GM23338 (cell line): Measurements from ENCODE around the gene TSTD2.

Experiments
- CREB1 ChIP-seq: fragments of 250-450 bp; sonication (Bioruptor Pico); IDR thresholded peaks from 2 replicates; pipeline ENCODE4 v1.5.0; 2020; ENCODE audit warnings: low read depth, mild to moderate bottlenecking, moderate library complexity
- ETS1 ChIP-seq: IDR thresholded peaks from 2 replicates; pipeline ENCODE4 v1.6.1; 2016; ENCODE audit warnings: antibody characterized with exemption
- EZH2 ChIP-seq: fragments of 200-600 bp; sonication (generic); IDR thresholded peaks from one replicate; pipeline ENCODE4 v1.8.0; 2017; ENCODE audit warnings: antibody characterized with exemption, mild to moderate bottlenecking, low read depth; ENCODE audit not compliant: unreplicated experiment
- EZH2phosphoT487 ChIP-seq: fragments of 200-600 bp; sonication (generic); IDR thresholded peaks from one replicate; pipeline ENCODE4 v1.8.1; 2018; ENCODE audit warnings: antibody characterized with exemption; ENCODE audit not compliant: unreplicated experiment
- JUNB ChIP-seq: IDR thresholded peaks from one replicate; pipeline ENCODE4 v1.6.1; 2016; ENCODE audit warnings: antibody characterized with exemption; ENCODE audit not compliant: unreplicated experiment
- NANOG ChIP-seq: IDR thresholded peaks from 2 replicates; pipeline ENCODE4 v1.6.1; 2016; ENCODE audit warnings: antibody characterized with exemption, borderline replicate concordance
- POLR2AphosphoS5 ChIP-seq: IDR thresholded peaks from 2 replicates; pipeline ENCODE4 v1.6.1; 2016; ENCODE audit warnings: antibody characterized with exemption, low read depth
- STAT1 ChIP-seq: IDR thresholded peaks from one replicate; pipeline ENCODE4 v1.6.1; 2016; ENCODE audit warnings: antibody characterized with exemption; ENCODE audit not compliant: unreplicated experiment
- ZNF114 ChIP-seq: fragments of 250-450 bp; sonication (Bioruptor Pico); IDR thresholded peaks from 2 replicates; pipeline ENCODE4 v1.5.0; 2020; ENCODE audit warnings: mild to moderate bottlenecking, moderate library complexity
- ZNF331 ChIP-seq: fragments of 250-450 bp; sonication (Bioruptor Pico); IDR thresholded peaks from 2 replicates; pipeline ENCODE4 v1.5.0; 2020; ENCODE audit warnings: low read depth, mild to moderate bottlenecking, moderate library complexity
- ZNF462 ChIP-seq: fragments of 250-450 bp; sonication (Bioruptor Pico); IDR thresholded peaks from 2 replicates; pipeline ENCODE4 v1.5.0; 2020; ENCODE audit warnings: mild to moderate bottlenecking, moderate library complexity
- TF ChIP-seq, protein P1 (sequence below), 2 experiments: fragments of 200-600 bp in 1 of 2; sonication (generic) in 1 of 2; conservative IDR thresholded peaks; 2 replicates each; pipeline versions ENCODE4 v1.5.1 to v1.6.1; 2016 to 2017; ENCODE audit warnings: antibody characterized with exemption in 2 of 2, low read depth in 2 of 2, mild to moderate bottlenecking in 2 of 2, moderate library complexity in 1 of 2
- TF ChIP-seq, protein P2 (sequence below): IDR thresholded peaks from one replicate; pipeline ENCODE4 v1.6.1; 2018; ENCODE audit warnings: antibody characterized with exemption; ENCODE audit not compliant: unreplicated experiment

GRCh38 chr9:97562542-97562941, 70.6 kb downstream of the TSTD2 start:
- TF ChIP-seq EZH2 (no peak), ZNF331 (CRISPR knock-in tag) (no peak), POLR2AphosphoS5 (no peak), STAT1 (no peak), EZH2phosphoT487 (no peak), ETS1 (no peak), JUNB (no peak), ZNF114 (CRISPR knock-in tag) (no peak), CREB1 (CRISPR knock-in tag) (no peak), ZNF462 (no peak), NANOG (no peak)
- TF ChIP-seq, protein P1, sequence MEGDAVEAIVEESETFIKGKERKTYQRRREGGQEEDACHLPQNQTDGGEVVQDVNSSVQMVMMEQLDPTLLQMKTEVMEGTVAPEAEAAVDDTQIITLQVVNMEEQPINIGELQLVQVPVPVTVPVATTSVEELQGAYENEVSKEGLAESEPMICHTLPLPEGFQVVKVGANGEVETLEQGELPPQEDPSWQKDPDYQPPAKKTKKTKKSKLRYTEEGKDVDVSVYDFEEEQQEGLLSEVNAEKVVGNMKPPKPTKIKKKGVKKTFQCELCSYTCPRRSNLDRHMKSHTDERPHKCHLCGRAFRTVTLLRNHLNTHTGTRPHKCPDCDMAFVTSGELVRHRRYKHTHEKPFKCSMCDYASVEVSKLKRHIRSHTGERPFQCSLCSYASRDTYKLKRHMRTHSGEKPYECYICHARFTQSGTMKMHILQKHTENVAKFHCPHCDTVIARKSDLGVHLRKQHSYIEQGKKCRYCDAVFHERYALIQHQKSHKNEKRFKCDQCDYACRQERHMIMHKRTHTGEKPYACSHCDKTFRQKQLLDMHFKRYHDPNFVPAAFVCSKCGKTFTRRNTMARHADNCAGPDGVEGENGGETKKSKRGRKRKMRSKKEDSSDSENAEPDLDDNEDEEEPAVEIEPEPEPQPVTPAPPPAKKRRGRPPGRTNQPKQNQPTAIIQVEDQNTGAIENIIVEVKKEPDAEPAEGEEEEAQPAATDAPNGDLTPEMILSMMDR (conservative IDR thresholded peaks at IDR 0.05; ENCODE audit: low read depth in 2 of 2): no peak
- TF ChIP-seq, protein P2, sequence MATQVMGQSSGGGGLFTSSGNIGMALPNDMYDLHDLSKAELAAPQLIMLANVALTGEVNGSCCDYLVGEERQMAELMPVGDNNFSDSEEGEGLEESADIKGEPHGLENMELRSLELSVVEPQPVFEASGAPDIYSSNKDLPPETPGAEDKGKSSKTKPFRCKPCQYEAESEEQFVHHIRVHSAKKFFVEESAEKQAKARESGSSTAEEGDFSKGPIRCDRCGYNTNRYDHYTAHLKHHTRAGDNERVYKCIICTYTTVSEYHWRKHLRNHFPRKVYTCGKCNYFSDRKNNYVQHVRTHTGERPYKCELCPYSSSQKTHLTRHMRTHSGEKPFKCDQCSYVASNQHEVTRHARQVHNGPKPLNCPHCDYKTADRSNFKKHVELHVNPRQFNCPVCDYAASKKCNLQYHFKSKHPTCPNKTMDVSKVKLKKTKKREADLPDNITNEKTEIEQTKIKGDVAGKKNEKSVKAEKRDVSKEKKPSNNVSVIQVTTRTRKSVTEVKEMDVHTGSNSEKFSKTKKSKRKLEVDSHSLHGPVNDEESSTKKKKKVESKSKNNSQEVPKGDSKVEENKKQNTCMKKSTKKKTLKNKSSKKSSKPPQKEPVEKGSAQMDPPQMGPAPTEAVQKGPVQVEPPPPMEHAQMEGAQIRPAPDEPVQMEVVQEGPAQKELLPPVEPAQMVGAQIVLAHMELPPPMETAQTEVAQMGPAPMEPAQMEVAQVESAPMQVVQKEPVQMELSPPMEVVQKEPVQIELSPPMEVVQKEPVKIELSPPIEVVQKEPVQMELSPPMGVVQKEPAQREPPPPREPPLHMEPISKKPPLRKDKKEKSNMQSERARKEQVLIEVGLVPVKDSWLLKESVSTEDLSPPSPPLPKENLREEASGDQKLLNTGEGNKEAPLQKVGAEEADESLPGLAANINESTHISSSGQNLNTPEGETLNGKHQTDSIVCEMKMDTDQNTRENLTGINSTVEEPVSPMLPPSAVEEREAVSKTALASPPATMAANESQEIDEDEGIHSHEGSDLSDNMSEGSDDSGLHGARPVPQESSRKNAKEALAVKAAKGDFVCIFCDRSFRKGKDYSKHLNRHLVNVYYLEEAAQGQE: no peak
